Epidermal melanocyte (primary cell): ENCODE data around the gene ADAT1.
"Not testable (repeated sequence)": the region's sequence is repeated elsewhere in the genome, so short reads cannot be mapped to it uniquely, and the experiment has no call there.

ENCODE experiments used
- DNase-seq: peaks from one replicate; pipeline ENCODE4 v3.0.0; 2011; ENCODE audit warnings: low spot score; ENCODE audit not compliant: insufficient read length

The ADAT1 gene

DNA sequence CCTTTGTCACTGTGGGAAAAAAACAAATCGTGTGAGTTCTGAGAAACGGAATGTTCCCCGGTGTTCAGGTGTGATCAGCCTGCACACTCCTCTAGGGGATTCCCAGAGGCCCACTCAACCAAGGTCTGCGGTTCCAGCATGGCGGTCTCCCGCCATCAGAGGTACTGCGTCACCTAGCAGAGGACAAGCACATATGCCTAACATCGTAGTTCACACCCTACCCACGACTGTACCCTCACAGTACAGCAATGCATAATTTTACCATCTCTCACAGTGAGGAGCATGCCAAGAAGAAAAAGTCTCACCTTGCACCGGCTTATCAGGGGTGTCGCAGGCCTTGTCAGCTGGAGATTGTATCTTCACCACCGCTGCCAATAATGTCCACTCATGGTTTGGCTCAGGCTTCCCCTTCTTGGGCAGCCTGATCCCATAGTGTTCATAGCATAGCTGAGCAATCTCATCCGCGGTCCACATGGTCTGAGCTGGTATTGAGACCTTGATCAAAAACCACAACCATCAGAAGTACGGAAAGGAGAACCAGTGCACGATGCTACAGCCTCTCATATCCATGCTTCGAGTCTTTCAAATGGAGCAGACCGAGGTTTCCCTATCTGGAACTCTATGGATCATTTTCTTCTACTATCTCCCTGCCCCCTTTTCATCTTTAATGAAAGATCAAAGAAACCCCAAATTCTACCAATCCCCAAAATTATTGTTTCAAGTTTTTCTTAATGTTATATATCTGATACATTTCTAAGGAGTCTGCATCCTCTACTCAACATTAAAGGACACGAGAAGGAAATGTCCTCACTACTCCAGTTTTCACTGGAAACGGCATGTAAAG, 2.5 kb downstream of the ADAT1 start:
- no peak for DNase-seq

DNA sequence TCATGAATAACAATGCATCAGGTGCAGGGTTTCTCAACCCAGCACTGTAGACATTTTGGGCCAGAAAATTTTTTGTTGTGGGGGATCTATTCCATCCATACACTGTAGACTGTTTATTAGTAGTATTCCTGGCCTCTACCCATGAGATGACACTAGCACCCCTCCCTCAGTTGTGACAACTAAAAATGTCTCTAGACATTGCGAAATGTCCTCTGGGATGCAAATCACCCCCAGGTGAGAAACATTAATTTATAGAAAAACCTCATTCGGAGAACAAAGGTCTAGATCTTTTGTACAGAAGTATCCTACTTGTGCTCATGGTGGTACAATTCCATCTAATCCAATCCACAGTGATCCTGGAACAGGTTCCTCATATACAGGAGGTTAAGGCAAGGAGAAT, 4.3 kb downstream of the ADAT1 start:
- DNase-seq = no peak

DNA sequence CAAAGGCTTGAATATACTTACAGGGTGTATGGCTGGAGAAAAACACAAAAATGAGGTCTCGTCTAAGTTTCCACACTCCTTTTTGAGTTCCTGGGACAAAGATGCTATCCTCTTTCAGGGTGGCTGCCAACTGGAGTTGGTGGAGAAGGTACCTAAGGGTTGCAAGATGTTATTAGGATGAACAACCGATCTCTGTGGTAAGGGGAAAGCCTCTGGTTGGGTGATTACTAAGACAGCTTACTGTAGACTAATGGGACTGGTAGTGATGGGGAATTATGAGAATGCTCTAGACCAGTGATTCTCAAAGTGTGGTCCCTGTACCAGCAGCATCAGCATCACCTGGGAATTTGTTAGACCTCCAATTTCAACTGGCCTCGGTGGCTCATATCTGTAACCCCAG, 6.0 kb downstream of the ADAT1 start:
- DNase-seq = no peak

DNA sequence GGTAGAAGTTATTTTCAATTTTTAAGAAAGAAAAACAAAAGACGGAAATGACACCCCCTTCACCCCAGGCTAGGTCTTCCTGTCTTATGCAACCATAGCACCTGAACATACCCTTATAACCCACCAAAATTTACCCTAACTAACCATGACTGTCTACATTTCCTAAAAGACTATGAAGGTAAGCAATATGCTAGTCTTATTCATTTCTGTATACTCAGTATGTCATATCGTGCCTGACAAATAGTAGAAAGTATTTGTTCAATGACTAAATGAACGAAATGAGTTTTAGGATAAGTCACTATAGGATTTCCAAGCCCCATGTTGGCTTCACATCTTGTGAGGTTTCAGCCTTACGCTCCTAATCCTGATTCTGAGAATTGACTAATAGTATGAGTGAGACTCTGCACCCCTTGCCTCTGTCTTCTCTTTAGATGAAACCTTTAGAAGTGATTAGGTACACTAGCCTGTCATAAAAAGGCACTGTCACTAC, 6.5 kb downstream of the ADAT1 start:
- DNase-seq = no peak

DNA sequence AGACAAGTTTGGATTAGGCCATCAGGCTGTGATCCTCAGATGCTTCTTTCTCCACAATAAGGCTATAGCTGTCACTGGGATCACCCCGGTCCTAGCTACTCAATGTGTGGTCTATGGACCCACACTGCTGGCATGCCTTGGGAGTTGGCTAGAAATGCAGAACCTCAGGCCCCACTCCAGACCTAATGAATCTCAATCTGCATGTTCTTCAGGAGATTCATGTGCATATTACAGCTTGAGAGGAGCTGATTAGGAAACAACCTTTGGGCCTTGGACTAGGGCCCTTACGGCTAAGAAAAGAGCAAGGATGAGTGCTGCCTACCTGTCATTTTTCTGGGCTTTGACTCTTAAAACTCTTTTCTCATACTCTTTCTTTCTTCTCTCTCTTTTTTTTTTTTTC, 7.5 kb downstream of the ADAT1 start:
- no peak for DNase-seq

DNA sequence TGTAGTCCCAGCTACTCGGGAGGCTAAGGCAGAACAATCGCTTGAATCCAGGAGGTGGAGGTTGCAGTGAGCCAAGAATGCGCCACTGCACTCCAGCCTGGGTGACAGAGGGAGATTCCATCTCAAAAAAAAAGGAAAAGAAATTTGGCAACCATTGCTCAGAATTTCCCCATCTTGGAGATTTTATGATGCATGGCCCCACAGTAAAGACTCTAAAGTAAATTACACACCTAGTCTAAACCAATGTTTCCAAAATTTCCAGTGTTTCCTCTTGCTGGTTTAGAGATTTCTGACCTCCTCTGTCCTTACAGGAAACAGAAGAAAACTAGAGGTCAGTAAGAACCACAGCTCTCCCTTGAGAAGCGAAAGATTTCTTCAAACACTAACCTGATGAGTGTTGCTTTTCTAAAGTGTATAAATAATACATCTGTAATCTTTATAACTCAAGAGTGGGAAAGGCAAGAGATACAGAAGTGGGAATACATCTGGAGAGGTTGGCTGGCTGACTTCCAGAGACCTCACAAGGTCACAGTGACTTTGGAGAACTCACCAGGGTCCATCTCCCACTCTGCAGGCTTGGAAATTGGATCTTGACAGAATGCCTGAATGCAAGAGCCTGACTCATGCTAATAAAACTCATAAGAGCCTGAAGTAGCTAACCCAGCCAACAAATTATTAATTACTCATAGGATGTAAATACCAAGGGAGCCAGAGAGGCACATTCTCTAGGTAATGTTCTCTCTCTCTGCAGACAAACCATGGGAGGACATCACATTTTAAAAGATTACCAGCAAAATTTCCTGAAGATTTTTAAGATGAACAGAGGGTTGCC, 8.8 kb downstream of the ADAT1 start:
- no peak for DNase-seq

DNA sequence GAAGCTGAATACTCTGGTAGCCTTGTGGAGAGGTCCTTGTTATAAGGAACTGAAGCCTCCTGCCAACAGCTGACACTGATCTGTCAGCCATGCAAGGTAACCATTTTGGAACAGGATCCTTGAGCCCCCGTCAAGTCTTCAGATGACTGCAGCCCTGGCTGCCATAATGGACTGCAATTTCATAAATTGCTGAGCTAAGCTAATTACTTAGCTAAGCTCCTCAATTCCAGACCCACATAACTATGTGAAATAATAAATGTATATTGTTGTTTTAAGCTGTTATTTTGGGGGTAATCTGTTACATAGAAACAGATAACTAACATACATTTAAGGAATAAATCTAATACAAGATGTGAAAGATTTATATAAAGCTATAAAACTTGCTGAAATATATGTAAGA, 16.6 kb downstream of the ADAT1 start:
- no peak for DNase-seq

DNA sequence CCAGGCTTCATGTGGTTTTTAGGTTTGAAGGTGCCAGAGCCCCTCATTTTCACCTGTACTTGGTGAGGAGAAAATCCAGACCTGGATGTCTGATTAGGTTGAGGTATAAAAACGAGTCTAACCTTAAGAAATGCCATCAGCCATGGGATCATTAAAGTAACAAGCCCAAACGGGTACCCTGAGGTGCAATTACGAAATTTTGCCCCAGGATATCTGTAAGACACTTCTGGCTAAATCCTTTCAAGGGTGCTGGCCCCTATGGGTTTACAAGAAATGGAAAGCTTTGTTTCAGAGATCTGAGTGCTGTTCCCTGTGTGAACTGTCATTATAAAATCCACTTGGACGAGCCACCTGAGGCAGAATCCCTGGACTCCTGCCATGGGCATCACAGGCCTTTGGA, 19.8 kb downstream of the ADAT1 start:
- DNase-seq = no peak

DNA sequence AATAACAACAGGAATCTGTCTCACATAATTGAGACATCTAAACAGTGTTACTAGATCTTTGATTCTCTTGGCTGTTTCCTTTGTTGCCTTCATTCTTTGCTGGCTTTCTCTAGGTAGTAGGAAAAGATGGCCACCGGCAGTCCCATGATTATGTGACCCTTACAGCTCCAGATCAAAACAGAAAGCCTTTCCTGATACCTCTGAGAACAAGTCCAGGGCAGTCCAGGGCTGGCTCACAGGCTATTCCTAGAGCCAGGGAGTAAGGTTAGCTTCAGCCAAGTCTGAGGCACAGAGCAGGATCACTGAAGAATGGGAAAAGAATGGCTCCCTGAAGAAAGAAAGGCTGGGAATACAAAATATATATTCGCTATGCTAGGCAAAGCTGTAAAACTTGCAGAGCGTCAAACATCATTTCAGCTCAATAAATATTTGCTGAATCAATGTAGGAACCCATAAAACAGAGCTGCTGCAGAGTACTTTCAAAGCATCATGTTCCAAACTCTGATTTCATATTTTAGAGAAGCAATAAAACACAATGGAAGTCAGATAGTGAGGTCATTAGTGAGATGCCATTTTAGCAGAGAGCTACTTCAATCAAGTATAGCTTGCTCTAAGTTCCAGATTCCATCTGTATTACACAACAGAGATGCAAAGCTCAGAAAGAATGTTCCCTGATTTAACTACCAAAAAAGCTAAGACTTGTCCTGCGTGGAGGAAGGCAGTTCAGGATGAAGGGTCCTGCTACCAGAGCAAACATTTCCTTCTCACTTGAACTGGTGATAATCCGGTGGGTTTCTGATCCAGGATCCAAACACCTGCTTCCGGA, 23.4 kb downstream of the ADAT1 start:
- DNase-seq = no peak

DNA sequence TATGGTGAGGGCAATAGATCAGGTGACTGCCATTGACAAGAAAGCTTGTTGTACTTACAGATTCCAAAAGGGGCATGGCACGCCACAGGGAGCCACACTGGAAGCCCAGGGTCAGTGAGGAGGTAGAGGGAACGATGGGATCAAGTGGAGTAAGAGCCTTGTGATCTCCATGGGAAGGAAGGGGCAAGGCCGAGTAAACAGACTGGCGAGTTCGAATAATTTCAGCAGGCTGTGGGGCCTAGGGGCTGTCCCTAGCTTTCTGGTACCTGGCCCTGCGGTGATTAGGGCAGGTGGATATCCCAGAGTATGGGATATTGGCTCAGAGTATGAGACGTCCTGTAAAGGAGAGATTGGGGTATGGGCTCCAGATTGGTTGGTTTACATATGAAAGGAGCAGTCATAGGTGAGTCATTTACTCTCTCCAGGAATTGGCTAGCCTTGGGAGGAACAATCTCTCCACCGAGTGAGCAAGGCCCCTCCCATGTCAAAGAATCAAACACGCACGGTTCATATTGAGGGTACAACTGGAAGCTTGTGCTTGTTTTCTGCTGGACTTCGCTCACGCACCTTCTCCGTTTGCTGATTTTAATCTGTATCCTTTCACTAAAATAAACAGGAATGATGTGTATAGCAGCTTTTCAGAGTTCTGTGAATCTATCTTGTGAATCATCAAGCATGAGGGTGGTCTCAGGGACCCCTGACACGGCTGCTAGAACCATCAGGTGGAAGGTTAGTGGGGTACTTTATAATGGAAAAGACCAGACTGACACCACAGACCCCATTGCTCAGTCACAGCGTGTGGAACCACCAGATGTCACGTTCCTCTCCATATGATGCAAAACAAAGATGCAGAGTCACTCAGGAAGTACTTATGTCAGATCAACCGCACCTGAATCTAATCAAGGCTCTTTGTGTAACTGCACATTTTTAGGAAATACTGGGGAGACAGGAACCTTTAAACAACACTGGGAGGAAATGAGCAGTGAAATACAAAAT, 29.0 kb downstream of the ADAT1 start:
- no peak for DNase-seq

DNA sequence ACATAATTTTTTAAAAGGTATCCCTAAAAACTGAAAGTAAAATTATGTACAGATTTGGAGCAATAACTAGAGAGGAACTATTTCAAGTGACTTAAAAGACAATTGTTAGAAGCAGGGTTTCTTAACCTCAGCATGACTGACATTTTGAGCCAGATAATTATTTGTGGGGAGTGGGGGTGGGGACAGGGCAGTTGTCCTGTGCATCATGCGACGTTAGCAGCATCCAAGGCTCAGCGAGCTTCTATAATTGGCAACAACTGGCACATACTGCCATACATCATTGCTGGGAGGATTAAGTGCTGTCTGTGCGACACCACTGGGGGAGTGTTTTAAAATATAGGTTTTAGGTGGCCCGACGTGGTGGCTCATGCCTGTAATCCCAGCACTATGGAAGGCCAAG, 29.8 kb downstream of the ADAT1 start:
- DNase-seq = no peak

DNA sequence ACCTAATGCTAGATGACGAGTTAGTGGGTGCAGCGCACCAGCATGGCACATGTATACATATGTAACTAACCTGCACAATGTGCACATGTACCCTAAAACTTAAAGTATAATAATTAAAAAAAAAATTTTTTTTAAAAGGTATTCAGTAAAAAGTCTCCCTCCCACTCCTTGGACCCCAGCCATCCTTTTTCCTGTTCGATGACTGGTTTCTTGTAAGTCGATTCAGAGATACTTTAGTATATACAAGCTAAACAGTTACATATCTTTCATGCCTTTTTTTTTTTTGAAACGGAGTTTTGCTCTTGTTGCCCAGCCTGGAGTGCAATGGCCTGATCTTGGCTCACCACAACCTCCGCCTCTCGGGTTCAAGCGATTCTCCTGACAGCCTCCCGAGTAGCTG, 31.2 kb downstream of the ADAT1 start:
- not testable (repeated sequence) for DNase-seq

DNA sequence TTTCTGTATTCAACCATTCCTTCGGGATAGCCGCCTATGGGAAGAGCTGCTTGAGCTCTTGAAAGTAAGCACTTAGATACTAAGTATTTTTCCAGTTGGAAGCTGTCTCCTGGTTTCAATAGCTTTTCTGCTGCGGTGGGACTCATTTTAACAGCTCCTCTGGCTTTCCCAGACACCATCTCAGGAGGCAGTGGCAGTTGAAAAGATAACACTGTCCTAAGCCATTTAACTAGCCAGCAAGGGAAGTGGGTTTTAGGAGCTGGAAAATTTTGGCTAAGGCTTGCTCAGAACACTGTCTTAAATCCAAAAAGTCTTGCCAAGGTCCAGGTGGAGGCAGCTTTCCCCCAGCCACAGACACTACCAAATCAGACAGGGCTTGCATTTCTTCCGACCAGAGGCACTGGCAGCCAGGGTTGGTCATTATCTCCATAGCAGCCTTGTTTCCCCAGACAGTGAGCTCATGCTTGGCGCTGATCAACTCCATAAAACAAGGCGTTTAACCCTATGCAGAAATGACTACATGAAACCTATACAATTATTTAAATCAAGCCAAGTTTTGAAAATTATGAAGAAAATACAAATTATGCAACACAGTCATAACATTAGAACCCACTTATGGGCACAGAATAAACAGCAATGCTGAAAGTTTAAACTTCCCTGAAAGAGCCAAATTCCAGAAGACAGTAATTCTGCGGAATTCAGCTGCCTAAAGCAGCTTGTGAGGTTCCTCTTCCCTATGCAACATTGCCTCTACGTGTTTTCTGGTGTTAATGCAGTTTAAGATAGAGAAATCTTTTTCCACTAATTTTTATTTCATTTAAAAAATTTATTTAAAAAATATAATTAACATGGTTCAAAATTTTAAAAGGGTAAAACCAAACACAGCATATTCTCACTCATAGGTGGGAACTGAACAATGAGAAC, 31.9 kb downstream of the ADAT1 start:
- no peak for DNase-seq

DNA sequence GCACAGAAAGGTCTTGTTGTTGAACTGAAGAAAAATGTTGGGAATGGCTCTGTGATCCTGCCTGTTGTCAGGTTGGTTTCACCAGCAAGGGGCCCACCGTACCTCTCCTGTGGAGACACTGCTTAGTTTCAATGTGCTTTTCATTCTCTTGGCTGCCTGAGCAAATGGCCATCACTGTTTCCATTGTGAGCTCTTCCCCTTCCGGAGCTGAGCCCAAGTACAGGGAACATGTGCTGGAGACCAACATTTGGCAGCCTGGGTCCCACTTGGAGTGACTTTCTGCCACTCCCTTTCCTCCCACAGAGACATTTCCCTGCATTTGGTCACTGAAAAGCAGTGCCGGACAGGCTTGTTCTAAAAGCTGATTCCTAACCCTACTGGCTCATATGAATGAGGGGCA, 33.8 kb downstream of the ADAT1 start:
- DNase-seq = no peak

DNA sequence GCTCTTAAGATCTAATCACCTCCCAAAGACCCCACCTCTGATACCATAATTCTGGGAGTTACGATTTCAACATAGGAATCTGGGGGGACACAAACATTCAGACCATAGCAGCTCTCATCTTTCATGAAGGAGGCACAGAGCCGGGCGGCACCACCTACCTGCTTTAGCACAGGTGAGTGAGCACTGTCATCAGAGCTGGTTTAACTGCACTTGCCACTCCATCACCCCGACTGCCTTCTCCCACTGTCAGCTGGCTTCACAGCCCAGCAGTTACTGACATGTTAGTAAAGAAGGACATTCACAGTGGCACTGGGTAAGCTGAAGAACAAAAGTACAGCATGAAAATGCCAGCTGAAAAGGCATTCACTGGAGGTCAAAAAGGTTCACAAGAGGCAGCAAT, 34.4 kb downstream of the ADAT1 start:
- no peak for DNase-seq

DNA sequence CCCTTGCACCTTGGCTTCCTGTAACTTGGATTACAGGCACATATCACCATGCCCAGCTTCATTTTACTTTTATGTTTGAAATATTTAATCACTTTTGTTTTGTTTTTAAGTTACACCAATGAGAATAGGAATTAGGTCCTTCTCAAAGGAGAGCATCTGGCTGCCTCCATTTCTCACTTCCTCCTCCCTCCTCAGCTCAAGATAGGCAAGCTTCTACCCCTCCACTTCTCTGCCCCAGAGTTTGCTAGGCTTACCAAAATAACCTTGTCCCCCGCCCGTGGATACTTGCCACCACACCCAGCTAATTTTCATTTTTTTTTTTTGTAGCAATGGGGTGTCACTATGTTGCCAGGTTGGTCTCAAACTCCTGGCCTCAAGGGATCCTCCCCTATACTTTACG, 39.0 kb downstream of the ADAT1 start:
- DNase-seq = no peak

DNA sequence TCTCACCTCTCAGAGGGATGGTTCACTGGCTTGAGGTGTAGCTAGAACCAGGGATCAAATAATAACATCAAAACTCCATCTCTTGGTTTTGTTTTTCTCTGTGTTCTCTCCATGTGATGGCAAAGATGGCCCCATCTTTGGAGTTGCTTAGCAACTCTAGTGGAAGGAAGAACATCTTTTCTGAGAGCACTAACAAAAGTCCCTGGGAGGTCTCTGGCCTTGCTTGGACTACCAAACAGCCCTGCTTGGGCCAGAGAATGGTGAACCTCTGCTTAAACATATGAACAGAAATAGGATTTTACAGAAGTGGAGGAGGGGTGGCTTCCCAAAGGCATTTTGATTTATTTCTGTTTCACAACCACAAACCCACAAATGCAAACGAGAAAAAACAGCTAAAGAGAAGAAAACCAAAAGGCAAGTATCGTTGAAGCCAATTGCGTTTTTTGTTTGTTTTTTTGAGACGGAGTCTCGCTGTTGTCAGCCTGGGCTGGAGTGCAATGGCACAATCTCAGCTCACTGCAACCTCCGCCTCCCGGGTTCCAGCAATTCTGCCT, 43.7 kb downstream of the ADAT1 start:
- DNase-seq = no peak

DNA sequence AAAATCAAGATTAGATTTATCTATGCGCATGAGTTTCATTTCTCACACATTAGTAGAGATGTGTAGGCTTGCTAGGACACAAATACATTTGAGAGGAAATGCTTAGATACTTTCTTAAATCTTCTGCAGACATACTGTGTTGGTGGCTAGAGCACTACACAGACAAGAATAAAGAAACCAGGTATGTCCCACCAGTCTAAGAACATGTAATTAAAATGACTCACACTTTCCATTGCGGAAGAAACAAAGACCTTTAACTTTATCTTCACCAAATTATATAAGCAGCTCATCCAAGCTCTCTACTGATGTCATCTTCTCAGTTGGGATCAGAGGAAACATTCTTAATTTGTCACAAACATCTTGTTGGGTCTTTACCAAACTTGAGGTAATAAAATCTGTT, 44.4 kb downstream of the ADAT1 start:
- DNase-seq = no peak

DNA sequence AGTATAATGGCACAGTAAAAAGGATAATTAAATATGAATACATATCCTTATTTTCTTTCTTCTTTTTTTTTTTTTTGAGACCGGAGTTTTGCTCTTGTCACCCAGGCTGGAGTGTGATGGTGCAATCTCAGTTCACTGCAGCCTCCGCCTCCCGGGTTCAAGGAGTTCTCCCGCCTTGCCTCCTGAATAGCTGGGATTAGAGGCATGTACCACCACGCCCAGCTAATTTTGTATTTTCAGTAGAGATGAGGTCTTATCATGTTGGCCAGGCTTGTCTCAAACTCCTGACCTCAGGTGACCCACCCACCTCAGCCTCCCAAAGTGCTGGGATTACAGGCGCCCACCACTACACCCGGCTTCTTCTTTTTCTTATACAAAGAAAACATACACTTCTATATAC, 44.9 kb downstream of the ADAT1 start:
- DNase-seq = no peak
